ENCODE data around the gene ALCAM. TPM values are rescaled to one million over a fixed set of nuclear protein-coding genes. Genes with fewer than 3 reads are reported as not detected.

ALCAM gene
- total RNA-seq, 4 donors from 2014 or later: 5.9 to 151 (median 19.0) TPM

GRCh38 chr3:105356396-105356795 lies 10.3 kb upstream of the ALCAM start:
- Histone ChIP-seq H3K36me3 (no peaks in the 10 kb centered on the region), H3K27me3 (no peaks in the 10 kb centered on the region), H3K27ac (no peak overlapping the region), H3K4me3 (no peak overlapping the region), H3K9me3 (no peaks in the 10 kb centered on the region), H3K4me1 (no peaks in the 10 kb centered on the region)
- intact Hi-C loops (cut with DNase I; ENCODE audit: low total_unique reads): no loop called here
- DNase-seq: no peak
- no peak for TF ChIP-seq POLR2A (IDR thresholded peaks at IDR 0.05)
- TF ChIP-seq, protein P1, sequence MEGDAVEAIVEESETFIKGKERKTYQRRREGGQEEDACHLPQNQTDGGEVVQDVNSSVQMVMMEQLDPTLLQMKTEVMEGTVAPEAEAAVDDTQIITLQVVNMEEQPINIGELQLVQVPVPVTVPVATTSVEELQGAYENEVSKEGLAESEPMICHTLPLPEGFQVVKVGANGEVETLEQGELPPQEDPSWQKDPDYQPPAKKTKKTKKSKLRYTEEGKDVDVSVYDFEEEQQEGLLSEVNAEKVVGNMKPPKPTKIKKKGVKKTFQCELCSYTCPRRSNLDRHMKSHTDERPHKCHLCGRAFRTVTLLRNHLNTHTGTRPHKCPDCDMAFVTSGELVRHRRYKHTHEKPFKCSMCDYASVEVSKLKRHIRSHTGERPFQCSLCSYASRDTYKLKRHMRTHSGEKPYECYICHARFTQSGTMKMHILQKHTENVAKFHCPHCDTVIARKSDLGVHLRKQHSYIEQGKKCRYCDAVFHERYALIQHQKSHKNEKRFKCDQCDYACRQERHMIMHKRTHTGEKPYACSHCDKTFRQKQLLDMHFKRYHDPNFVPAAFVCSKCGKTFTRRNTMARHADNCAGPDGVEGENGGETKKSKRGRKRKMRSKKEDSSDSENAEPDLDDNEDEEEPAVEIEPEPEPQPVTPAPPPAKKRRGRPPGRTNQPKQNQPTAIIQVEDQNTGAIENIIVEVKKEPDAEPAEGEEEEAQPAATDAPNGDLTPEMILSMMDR (IDR thresholded peaks at IDR 0.05): no peak

DNA sequence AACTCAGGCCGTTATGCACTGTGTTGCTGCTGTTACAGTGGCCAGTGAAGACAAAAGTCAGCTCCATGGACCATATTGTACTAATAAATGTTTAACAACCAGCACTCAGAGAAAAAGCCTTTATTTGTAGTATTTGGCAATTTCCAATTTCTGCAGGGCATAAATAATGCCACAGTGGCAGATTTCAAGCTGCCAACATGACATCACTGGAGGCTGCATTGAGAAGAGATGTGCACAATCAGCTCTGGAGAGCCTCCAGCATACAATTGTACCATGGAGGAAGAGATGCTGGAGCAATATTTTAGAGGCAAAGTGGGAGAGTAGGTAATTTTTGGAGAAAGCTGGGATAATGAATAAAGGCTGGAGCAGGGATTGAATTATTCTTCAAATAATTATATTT lies 9.7 kb upstream of the ALCAM start:
- Histone ChIP-seq H3K9me3 (no peaks in the 10 kb centered on the region), H3K36me3 (no peaks in the 10 kb centered on the region), H3K27me3 (no peaks in the 10 kb centered on the region), H3K27ac (no peak overlapping the region), H3K4me3 (no peak overlapping the region), H3K4me1 (no peaks in the 10 kb centered on the region)
- intact Hi-C loops (cut with DNase I; ENCODE audit: low total_unique reads): no loop called here
- TF ChIP-seq, protein P1 (IDR thresholded peaks at IDR 0.05): no peak
- TF ChIP-seq POLR2A (IDR thresholded peaks at IDR 0.05): no peak
- DNase-seq: no peak

DNA sequence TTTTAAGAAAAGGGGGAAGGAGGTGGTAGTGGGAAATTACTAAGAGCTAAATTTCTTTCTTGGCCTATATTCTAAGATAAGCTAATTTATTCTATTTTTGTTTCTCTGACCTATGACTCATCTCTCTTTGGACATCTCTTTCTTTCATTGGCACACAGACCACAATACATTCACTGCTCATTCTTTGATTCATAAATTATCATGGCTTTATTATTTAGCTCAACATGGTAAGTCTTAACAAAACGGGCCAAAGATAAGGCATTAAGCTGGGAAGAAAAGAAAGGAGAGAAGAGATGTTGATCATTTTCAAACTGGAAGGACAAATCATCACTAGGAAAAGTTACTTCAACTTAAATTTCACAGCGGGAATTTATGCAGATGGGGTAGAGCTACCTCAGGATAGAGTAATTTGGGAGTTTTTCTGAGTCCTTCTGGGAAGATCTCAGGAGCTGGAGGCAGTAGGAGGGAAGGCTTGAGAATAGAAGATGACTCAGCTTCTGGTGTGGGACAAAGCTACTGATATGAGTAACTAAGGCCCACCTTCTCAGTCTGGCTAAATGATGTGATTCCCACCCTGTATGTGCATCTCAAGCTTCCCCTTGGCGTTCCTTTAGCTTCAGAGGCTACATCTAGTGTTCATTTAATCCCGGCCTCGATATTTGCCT lies 7.5 kb upstream of the ALCAM start:
- Histone ChIP-seq H3K27ac (no peak overlapping the region), H3K9me3 (no peaks in the 10 kb centered on the region), H3K36me3 (no peaks in the 10 kb centered on the region), H3K4me3 (no peak overlapping the region), H3K4me1 (no peaks in the 10 kb centered on the region), H3K27me3 (no peaks in the 10 kb centered on the region)
- TF ChIP-seq POLR2A (IDR thresholded peaks at IDR 0.05): no peak
- intact Hi-C loops (cut with DNase I; ENCODE audit: low total_unique reads): no loop called here
- no peak for DNase-seq

GRCh38 chr3:105360003-105360402 lies 6.7 kb upstream of the ALCAM start:
- Histone ChIP-seq H3K27me3 (no peaks in the 10 kb centered on the region), H3K4me3 (no peak overlapping the region), H3K27ac (no peak overlapping the region), H3K36me3 (no peaks in the 10 kb centered on the region), H3K4me1 (no peaks in the 10 kb centered on the region), H3K9me3 (no peaks in the 10 kb centered on the region)
- intact Hi-C loops (cut with DNase I; ENCODE audit: low total_unique reads): no loop called here
- TF ChIP-seq, protein P1 (IDR thresholded peaks at IDR 0.05): no peak
- TF ChIP-seq POLR2A (IDR thresholded peaks at IDR 0.05): no peak
- DNase-seq: no peak

DNA sequence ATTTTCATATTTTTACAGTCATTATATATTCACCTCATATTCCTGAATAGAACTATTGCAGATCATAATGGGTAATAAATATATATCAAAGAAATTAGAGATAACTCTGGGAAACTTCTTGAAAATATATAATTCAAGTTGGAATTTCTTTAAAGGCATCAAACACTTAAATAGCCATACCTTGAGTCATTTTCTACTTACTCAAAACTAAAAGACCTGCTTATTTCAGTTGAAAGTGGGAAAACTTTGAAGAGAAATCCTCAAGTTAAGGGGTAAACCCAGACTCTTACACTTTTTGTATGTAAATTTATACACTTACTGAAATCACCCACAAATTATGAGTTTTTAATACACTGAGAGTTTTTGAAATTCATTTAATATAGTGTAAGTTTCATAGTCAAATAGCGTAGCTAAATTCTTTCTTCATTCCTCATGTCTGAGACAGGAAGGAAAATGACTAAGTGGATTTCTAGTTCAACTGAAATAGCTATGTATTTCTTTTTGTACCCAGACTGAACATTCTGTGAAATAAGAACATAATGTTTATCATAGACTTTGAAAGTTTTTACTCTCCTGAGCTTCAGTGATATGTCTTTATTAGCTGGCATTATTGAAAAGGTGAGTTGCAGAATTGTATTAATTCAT lies 4.6 kb upstream of the ALCAM start:
- no peaks in the 10 kb centered on the region for H3K27me3 ChIP-seq
- no peak overlapping the region for H3K27ac ChIP-seq
- H3K9me3 ChIP-seq: no peaks in the 10 kb centered on the region
- H3K4me3 ChIP-seq: no peak overlapping the region
- intact Hi-C loops (cut with DNase I; ENCODE audit: low total_unique reads): no loop called here
- no peak for TF ChIP-seq POLR2A (IDR thresholded peaks at IDR 0.05)
- TF ChIP-seq, protein P1 (IDR thresholded peaks at IDR 0.05): no peak
- H3K36me3 ChIP-seq: no peaks in the 10 kb centered on the region
- peaks cover 0 to 1% of the 10 kb centered on the region in 2 donors for H3K4me1 ChIP-seq
- no peak for DNase-seq

Measured in uterus (tissue), 4 donors.